ENCODE data around the gene ZNF213. TPM values are rescaled to one million over a fixed set of nuclear protein-coding genes. Genes with fewer than 3 reads are reported as not detected.
"Not testable (repeated sequence)": the region's sequence is repeated elsewhere in the genome, so short reads cannot be mapped to it uniquely, and the experiment has no call there.

The ZNF213 gene
- total RNA-seq, 1 donor from 2014 or later = 7.6 TPM

DNA sequence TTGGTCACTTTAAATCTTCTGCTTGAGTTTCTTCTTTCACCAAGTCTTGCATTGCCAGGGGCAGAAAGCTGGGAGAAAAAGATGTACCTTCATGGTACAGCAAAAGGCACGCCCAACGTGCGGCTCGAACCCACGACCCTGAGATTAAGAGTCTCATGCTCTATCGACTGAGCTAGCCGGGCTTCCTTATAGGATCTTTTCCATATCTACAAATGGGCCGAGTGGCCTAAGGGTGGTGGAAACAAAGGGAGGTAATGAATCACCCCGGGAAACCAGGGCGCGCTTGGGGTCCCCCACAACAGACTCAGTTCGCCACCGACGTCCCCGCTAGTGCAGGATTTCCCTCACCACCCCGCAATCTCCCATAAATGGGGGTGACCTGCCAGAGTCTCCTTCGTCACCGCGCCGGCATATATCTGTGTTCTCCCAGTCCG lies 45.6 kb downstream of the ZNF213 start:
- peaks cover 14% of the 10 kb centered on the region for H3K27me3 ChIP-seq
- no peaks in the 10 kb centered on the region for H3K9me3 ChIP-seq
- intact Hi-C loops (cut with DNase I) = no loop called here

DNA sequence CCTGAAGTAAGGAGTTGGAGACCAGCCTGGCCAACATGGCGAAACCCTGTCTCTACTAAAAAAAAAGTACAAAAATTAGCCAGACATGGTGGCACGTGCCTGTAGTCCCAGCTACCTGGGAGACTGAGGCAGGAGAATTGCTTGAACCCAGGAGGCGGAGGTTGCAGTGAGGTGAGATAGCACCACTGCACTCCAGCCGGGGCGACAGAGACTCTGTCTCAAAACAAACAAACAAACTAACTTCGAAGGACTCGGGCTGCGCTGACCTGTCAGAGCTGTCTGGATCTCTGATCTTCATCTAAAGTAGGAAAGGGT lies 47.4 kb downstream of the ZNF213 start:
- intact Hi-C loops (cut with DNase I); DNase-seq (ENCODE audit: extremely low spot score in 2 of 2); H3K36me3 ChIP-seq; H3K9me3 ChIP-seq; H3K4me3 ChIP-seq; H3K27ac ChIP-seq: not testable (repeated sequence)
- peaks cover 14% of the 10 kb centered on the region for H3K27me3 ChIP-seq
- peaks cover 13% of the 10 kb centered on the region for H3K4me1 ChIP-seq

More for the DNA sequence above, 45.6 kb downstream of the ZNF213 start:
- no peak overlapping the region for H3K27ac ChIP-seq
- H3K4me1 ChIP-seq = peaks cover 13% of the 10 kb centered on the region
- H3K4me3 ChIP-seq = no peak overlapping the region
- TF ChIP-seq POLR2AphosphoS5 (IDR thresholded peaks at IDR 0.05; ENCODE audit: insufficient read depth in 1 of 2, low read depth in 1 of 2) (no peak), POLR2A (IDR thresholded peaks at IDR 0.05) (no peak)
- TF ChIP-seq, protein P1, sequence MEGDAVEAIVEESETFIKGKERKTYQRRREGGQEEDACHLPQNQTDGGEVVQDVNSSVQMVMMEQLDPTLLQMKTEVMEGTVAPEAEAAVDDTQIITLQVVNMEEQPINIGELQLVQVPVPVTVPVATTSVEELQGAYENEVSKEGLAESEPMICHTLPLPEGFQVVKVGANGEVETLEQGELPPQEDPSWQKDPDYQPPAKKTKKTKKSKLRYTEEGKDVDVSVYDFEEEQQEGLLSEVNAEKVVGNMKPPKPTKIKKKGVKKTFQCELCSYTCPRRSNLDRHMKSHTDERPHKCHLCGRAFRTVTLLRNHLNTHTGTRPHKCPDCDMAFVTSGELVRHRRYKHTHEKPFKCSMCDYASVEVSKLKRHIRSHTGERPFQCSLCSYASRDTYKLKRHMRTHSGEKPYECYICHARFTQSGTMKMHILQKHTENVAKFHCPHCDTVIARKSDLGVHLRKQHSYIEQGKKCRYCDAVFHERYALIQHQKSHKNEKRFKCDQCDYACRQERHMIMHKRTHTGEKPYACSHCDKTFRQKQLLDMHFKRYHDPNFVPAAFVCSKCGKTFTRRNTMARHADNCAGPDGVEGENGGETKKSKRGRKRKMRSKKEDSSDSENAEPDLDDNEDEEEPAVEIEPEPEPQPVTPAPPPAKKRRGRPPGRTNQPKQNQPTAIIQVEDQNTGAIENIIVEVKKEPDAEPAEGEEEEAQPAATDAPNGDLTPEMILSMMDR (IDR thresholded peaks at IDR 0.05) = no peak
- DNase-seq (ENCODE audit: extremely low spot score in 2 of 2) = no peak
- H3K36me3 ChIP-seq = no peaks in the 10 kb centered on the region

DNA sequence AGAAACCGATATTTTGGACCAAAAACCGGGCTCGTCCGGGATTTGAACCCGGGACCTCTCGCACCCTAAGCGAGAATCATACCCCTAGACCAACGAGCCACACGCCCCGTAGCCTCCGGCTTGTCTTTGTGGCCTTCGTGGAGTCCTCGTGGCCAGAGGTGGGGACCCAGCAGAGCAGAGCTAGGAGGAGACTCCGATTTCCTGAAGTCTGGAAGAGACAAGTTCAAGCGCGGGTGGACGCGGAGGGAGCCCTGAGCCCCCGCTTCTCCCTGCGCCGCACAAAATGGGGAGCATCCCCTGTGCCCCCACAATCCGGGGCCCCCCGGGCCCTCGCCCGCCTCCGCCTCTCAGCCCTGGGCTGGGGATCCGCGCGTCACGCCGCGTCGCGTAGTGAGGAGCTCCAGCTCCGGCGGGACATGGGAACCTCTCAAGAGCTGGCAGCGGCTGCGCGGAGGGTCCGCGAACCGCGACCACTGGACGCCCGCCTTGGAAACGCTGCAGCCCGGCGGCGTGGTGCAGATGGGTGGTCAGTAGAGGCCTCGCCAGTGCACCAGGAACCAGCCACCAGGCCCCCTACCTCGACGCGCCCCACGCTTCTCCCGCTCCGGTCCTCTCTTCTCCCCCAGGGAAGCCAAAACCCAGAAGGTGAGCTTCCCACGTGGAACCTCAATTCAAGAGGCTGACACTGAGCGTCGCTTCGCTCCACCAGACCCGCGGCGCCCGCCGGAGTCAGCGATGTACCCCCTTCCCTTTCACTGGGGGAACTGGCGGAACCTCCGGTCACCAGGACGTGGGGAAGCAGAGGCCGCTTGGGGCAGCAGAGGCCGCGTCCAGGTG lies 48.0 kb downstream of the ZNF213 start:
- Histone ChIP-seq H3K4me1 (peaks cover 13% of the 10 kb centered on the region), H3K36me3 (no peaks in the 10 kb centered on the region), H3K27ac (no peak overlapping the region), H3K4me3 (peak overlapping the region; percentile 33), H3K27me3 (peaks cover 14% of the 10 kb centered on the region), H3K9me3 (no peaks in the 10 kb centered on the region)
- DNase-seq (ENCODE audit: extremely low spot score in 2 of 2) = no peak
- TF ChIP-seq, protein P1 (IDR thresholded peaks at IDR 0.05) = peak in 1 of 3 experiments; percentile 8
- no peak for TF ChIP-seq POLR2A (IDR thresholded peaks at IDR 0.05)
- intact Hi-C loops (cut with DNase I) = no loop called here

DNA sequence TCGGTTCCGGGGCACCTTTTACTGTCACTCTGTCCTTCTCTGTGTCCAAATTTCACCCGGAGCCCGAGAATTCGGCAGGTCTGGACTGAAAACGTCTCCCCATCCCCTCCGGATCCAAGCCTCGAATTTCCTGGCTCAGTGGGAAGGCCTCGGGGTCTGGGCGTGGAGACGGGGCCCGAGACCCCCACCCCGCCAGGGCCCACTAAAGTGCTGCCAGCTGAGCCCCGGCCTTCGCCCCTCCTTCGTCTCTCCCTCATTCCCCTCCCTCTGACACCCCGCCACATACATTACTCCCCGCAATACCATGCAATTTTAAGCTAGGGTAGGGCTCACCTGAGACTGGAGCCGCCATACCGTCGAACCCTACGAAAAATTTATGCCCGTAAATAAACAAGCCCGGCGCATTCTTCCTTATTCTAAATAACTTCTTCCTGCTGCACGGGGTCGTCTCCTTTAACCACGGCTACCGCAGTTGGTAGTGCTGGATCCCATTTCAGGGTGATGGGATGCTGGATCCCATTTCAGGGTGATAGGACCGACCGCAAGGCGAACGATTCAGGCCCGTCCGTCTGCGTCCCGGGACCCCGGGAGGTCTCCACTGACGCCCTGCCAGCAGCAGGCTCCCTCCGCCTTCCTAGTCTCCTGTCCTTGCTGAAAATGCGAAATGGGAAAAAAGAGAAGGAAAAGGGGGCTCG lies 48.8 kb downstream of the ZNF213 start:
- intact Hi-C loops (cut with DNase I) = no loop called here
- no peak for DNase-seq (ENCODE audit: extremely low spot score in 2 of 2)
- TF ChIP-seq POLR2AphosphoS5 (IDR thresholded peaks at IDR 0.05; ENCODE audit: insufficient read depth in 1 of 2, low read depth in 1 of 2) = no peak
- TF ChIP-seq, protein P1 (IDR thresholded peaks at IDR 0.05) = no peak
- Histone ChIP-seq H3K27ac (no peak overlapping the region), H3K27me3 (peaks cover 14% of the 10 kb centered on the region), H3K9me3 (no peaks in the 10 kb centered on the region), H3K4me3 (peak overlapping the region; percentile 33), H3K36me3 (no peaks in the 10 kb centered on the region), H3K4me1 (peaks cover 18% of the 10 kb centered on the region)

DNA sequence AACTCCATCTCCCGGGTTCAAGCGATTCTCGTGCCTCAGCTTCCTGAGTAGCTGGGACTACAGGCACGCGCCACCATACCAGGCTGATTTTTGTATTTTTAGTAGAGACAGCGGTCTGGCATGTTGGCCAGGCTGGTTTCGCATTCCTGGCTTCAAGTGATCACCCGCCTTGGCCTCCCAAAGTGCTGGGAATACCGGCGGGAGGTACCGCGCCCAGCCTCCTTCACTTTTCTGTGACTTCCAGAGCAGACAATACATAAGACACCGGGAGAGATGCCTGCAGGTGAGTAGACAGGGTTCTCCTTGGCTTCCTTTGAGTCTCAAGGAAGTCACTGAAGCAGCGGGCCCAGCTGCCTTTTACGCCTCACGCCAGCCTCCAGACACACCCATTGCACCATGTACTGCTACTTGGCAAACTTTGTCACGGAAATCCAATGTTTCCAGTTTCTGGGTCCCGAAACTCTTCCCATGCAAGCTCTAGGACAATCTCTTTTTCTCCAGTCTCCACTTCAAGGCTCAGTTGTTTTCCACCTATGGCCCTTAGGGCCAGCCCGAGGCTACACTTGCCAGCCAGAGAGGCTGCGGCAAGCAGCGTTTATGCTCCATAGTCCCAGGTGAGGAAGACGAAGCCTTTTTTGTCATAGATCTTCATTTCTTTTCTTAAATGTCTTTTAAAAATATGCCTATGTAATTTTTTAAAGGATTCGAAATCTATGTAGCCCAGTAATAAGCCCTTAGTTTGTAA lies 52.3 kb downstream of the ZNF213 start:
- Histone ChIP-seq H3K27ac (no peak overlapping the region), H3K27me3 (peaks cover 28% of the 10 kb centered on the region), H3K4me1 (peaks cover 34% of the 10 kb centered on the region), H3K36me3 (no peaks in the 10 kb centered on the region), H3K4me3 (no peak overlapping the region), H3K9me3 (no peaks in the 10 kb centered on the region)
- DNase-seq (ENCODE audit: extremely low spot score in 2 of 2) = no peak
- TF ChIP-seq POLR2AphosphoS5 (IDR thresholded peaks at IDR 0.05; ENCODE audit: insufficient read depth in 1 of 2, low read depth in 1 of 2) = no peak
- intact Hi-C loops (cut with DNase I) = no loop called here
